HG02852 (cell line): ENCODE measurements around the gene RBBP9.
A peak's percentile ranks its signal among the peaks of the same experiment; 100 is the strongest.
"Not testable (repeated sequence)": the region's sequence is repeated elsewhere in the genome, so short reads cannot be mapped to it uniquely, and the experiment has no call there.

ENCODE experiments used
- ATAC-seq: cut with Tn5 transposase; IDR thresholded peaks from one replicate; pipeline ENCODE4 v1.9.1; 2021; ENCODE audit warnings: mild to moderate bottlenecking, moderate library complexity; ENCODE audit not compliant: unreplicated experiment

RBBP9 gene

DNA sequence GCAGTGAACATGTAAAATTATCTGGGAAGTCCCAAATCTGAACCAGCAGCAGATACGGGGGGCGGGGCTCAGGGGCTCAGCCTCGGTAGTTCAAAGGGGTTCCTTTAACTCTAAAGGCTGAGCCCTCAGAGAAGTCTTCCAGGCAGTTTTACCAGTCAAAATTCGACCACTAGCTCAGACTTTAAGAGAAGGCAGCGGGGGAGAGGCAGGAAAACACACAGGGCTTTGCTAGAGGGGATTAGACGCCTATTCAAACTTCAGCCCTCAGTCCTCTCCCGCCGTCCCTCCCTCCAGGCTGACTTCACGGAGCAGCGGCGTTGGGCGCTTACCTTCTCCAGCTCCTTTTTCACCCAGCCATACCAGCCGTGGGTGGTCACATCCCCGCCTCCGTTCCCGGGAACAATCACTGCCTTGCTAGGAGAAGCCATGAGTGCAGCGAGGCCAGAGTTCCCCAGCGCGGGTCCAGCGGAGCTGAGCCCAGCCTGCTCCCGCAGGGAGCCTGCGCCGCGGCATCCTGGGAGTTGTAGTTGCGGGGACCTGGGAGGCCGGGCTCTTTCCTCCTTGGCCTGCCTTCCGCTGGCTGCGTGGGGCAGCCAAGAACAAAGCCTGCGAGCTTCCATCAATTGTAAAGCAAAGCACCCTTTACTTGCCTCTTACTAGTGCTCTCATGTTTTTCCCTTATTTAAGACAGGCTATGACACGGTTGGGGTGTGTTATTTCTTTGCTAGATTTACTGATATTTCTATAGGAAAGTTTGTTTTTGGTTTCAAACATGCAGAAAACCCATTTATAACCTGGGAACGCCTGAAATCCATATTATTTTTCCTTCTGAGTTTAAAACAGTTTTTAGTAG, at the start of gene RBBP9:
RBBP9 (minus strand) TSS at position 486 of the 853 bp plus-strand sequence; CDS start at position 428, 58 bp downstream.
- peak; percentile 99 for ATAC-seq

DNA sequence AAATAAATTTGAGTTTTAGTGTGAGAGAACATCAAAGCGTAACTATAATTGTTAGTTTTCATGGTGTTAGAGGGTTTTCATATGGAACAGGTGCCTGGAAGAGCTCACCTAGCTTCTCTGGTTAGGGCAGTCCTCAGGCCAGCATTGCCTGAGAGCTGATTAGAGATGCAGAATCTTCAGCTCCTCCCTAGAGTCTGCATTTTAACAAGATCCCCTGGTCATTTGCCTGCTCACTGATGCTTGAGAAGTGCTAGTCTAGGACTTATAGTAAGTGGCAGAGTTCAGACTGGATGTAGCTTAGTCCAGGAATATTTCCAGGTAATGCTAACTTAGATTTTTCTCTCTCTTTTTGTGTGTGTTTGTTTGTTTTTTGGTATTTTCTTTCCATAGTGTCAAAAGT, 48.5 kb upstream of the RBBP9 start:
- ATAC-seq: no peak

DNA sequence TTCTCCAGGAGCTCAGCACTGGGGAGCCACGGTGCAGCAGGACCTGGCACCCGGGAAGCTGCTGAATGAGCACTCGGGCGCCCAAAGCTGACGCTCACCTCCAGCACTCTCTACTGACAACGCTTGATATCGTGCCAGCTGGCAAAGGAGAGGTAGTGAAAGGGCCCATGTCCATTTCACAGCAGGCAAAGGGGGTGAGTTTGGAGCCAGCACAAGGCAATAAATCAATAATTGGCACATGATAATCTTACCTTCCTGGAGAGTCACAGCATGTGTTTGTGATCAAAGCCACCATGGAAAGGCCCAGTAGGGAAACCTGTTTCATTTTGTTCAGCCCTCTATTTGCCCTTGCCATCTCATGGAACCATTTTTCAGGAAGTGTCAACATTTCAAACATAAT, 46.9 kb upstream of the RBBP9 start:
- no peak for ATAC-seq

GRCh38 chr20:18543216-18543615, 46.2 kb upstream of the RBBP9 start:
- ATAC-seq: no peak

DNA sequence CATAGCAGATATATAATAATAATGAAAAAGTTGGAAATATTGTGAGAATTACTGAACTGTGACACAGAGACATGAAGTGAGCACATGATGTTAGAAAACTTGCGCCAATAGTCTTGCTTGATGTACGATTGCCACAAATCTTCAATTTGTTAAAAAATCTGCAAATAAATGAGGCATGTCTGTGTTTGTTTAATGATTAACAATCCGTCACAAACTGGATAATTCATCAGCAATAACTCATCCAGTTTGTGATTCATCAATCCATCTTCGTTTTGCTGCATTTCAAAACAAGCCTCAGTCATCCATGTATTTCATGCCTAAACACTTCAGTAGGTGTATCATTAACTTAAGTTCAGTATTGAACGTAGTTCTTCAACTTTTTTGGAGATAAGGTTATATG, 44.7 kb upstream of the RBBP9 start:
- ATAC-seq: no peak

DNA sequence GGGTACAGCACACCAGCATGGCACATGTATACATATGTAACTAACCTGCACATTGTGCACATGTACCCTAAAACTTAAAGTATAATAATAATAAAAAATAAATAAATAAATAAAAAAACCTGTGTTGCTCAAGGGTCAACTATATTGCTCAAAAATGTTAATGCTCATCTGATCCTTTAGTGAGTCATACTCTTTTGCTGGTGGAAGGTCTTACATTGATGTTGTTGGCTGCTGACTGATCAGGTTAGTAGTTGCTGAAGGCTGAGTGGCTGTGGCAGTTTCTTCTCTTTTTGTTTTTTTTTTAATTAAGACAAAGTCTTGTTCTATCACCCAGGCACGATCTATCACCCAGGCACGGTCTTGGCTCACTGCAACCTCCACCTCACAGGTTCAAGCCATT, 40.6 kb upstream of the RBBP9 start:
- no peak for ATAC-seq

GRCh38 chr20:18533978-18534644, 37.1 kb upstream of the RBBP9 start:
- ATAC-seq: no peak

GRCh38 chr20:18533491-18533890, 36.5 kb upstream of the RBBP9 start:
- ATAC-seq: no peak

- no peak for ATAC-seq
Observed at GRCh38 chr20:18532626-18533025, 35.6 kb upstream of the RBBP9 start.

DNA sequence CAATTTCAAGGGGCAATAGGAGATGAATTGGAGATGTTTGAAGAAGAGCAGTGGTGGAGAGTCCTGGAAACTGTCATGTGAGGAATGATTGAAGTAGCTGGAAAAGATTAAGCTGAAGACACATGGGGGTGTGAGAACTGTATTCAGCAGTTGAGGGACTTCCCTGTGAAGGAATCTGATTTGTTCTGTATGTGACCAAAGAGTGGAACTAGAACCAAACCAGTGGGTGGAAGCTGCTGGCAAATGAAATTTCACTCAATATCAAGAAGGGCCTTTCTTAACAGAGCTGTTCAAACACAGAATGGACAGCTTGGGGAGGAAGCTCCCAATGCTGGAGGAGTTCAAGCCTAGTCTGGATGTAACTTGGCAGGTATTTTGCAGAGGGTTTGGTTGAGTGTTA, 32.0 kb upstream of the RBBP9 start:
- no peak for ATAC-seq

DNA sequence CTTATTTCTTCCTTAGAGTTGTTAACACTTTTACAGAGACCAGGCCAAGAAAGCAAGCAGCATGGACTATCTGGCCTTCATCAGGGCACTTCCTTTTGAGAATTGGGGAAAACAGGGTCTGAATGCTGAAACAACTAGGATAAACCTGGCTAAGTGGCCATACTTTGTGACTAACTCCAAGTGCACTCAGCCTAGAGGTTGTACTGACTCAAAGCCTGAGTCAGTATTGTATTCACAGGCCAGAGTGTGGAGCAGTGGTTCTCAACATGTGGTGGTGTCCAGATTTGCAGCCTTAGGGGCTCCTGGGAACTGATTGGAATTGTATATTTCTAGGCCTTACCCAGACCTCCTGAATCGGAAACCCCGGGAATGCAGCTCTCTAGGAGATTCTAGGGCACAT, 30.8 kb upstream of the RBBP9 start:
- ATAC-seq: no peak

DNA sequence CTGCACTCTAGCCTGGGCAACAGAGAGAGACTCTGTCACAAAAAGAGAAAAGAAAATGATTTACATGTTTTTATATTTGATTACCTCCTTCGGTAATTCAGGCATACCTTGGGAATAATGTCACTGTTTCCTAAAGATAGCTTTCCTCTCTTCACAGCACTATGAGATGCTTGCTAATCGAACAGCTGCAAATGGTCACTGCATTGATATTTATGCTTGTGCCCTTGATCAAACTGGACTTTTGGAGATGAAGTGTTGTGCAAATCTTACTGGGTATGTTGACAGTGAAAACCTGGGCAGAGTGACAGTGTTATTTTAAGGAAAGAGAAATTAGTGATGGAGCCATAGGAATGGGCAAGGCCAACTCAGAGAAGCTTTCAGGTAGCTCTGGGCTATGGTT, 30.3 kb upstream of the RBBP9 start:
- no peak for ATAC-seq

- ATAC-seq: not testable (repeated sequence)
Observed at GRCh38 chr20:18526761-18527160, 29.7 kb upstream of the RBBP9 start.

- ATAC-seq: no peak
Observed at GRCh38 chr20:18524646-18525045, 27.6 kb upstream of the RBBP9 start.

GRCh38 chr20:18523066-18523465, 26.0 kb upstream of the RBBP9 start:
- no peak for ATAC-seq

DNA sequence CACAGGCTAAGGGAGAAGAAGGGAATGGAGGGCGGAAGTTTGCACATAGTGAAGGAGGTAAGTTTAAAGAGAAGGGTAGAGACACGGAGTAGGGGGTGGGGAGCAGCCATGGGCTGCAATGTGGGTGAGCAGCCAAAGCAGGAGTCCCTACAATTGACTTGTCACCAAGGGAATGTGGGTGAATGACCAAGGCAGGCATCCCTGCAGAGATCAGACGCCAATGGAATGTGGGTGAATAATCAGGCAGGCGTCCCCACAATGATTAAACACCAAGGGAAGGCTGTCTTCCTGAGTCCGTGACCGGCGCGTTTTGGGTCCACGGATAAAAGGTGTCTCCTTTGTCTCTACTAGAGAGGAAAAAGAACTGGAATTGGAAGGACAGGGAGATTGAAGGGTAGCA, 25.0 kb upstream of the RBBP9 start:
- ATAC-seq: not testable (repeated sequence)

- no peak for ATAC-seq
Observed at GRCh38 chr20:18515973-18516372, 18.9 kb upstream of the RBBP9 start.

- no peak for ATAC-seq
Observed at GRCh38 chr20:18514127-18514526, 17.1 kb upstream of the RBBP9 start.

DNA sequence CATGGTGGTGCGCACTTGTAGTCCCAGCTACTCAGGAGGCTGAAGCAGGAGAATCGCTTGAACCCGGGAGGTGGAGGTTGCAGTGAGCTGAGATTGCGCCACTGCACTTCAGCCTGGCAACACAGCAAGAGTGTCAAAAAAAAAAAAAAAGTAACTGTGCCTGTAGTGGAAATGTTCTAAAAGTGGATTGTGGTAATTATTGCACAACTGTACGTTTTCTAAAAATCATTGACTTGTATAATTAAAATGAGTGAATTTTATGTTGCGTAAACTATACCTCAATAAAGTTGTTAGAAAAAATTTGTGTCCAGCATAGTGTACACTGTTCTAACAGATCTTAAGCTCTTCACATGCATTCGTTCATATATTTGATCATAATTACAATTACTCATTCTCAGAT, 16.2 kb upstream of the RBBP9 start:
- no peak for ATAC-seq

DNA sequence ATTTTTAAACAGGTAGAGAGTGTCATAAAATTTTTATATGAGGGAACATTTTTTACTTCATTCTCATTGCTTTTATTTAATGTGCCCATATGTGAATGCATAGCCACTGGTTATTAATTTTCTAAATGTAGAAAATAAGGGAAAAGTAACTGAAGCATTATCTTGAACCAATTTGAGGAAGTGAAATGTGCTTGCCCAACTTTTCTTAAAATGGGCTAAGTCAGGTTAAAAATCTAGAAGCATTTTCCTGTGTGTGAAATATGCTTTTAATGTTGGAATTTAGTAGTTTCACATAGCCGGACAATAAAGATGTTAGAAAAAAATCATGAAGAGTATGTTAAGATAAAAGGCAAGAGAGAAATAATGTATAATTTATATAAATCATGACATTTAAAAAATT, 14.5 kb upstream of the RBBP9 start:
- ATAC-seq: no peak

- peak; percentile 96 for ATAC-seq
Observed at GRCh38 chr20:18507218-18508191, 10.5 kb upstream of the RBBP9 start, which contains the start of gene SEC23B. Gene SEC23B, plus strand, starts transcription at chr20:18507940. Its CDS starts 2,896 bp downstream, at chr20:18510836.
